Neuron (in vitro differentiated cells): ENCODE measurements around the gene MIPEP.
"Not testable (repeated sequence)": the region's sequence is repeated elsewhere in the genome, so short reads cannot be mapped to it uniquely, and the experiment has no call there.

Source experiments
- H2AFZ ChIP-seq: one replicate; pipeline ENCODE4 v1.6.1; 2013; ENCODE audit warnings: low read depth, mild to moderate bottlenecking, inconsistent platforms, low read length, moderate library complexity
- H3K27me3 ChIP-seq: one replicate; pipeline ENCODE4 v1.6.1; 2013; ENCODE audit warnings: low read length; ENCODE audit not compliant: insufficient read depth
- H3K36me3 ChIP-seq: one replicate; pipeline ENCODE4 v1.6.1; 2013; ENCODE audit warnings: low read length; ENCODE audit not compliant: insufficient read depth
- H3K4me1 ChIP-seq: one replicate; pipeline ENCODE4 v1.6.1; 2013; ENCODE audit warnings: low read length; ENCODE audit not compliant: insufficient read depth
- H3K4me3 ChIP-seq: 2 replicates; pipeline ENCODE4 v1.5.1; 2013; ENCODE audit warnings: mild to moderate bottlenecking, low read length, moderate library complexity
- H3K9me3 ChIP-seq: one replicate; pipeline ENCODE4 v1.6.1; 2013; ENCODE audit warnings: low read length

The MIPEP gene

DNA sequence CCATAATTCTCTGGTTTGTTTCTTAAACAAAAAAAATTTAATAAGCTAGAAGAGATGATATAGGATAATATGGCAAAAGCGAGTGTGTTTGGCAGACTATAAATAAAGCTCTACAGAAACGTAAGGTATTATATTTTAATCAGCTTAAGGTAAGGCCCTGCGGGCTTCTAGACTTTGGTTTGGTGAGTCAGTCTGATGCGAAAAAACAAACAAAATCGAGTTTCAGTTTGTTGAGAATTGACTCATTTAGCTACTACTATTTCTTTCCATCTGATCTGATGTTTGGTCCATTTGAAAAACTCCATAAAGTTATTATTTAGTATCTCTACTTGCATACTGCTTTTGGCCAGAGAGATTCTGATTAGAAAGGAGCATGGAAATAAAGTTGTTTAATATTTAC is 138.0 kb downstream of the MIPEP start:
- Histone ChIP-seq H3K9me3 (no peaks in the 10 kb centered on the region), H3K4me3 (no peak overlapping the region), H3K36me3 (no peaks in the 10 kb centered on the region), H3K4me1 (peaks cover 43% of the 10 kb centered on the region), H3K27me3 (no peaks in the 10 kb centered on the region), H2AFZ (no peak overlapping the region)

GRCh38 chr13:23750383-23751121 is 138.6 kb downstream of the MIPEP start:
- H2AFZ ChIP-seq = no peak overlapping the region
- no peaks in the 10 kb centered on the region for H3K9me3 ChIP-seq
- no peaks in the 10 kb centered on the region for H3K27me3 ChIP-seq
- no peak overlapping the region for H3K4me3 ChIP-seq
- H3K36me3 ChIP-seq = no peaks in the 10 kb centered on the region
- H3K4me1 ChIP-seq = peaks cover 43% of the 10 kb centered on the region

DNA sequence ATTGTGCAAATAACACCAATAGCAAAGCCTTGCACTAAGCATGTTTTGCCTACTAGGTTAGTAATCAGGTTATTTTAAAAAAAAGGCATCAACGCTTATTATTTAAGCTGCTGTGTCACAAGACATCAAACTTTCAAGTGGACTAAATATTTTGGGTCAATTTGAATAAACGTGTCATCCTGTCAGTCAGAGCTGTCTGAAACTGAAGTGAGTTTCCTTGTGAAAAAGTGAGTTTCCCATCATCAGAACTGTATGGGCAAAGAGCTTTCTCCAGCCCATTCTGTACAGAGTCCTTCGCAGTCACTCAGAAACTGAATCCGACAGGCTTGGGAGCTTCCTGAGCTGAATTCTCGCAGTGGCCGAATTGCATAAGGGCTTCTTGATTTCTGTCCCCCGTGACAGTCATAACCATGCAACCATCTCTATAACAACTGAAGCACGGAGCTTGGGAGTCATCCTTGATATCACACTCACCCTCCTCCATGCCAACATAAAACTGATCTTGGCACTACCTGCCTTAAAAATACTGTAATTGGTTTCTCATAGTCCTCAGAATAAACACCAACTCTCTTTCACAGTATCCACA is 139.8 kb downstream of the MIPEP start:
- H3K27me3 ChIP-seq = no peaks in the 10 kb centered on the region
- no peak overlapping the region for H3K4me3 ChIP-seq
- H3K4me1 ChIP-seq = peaks cover 33% of the 10 kb centered on the region
- no peak overlapping the region for H2AFZ ChIP-seq
- no peaks in the 10 kb centered on the region for H3K36me3 ChIP-seq
- H3K9me3 ChIP-seq = no peaks in the 10 kb centered on the region

DNA sequence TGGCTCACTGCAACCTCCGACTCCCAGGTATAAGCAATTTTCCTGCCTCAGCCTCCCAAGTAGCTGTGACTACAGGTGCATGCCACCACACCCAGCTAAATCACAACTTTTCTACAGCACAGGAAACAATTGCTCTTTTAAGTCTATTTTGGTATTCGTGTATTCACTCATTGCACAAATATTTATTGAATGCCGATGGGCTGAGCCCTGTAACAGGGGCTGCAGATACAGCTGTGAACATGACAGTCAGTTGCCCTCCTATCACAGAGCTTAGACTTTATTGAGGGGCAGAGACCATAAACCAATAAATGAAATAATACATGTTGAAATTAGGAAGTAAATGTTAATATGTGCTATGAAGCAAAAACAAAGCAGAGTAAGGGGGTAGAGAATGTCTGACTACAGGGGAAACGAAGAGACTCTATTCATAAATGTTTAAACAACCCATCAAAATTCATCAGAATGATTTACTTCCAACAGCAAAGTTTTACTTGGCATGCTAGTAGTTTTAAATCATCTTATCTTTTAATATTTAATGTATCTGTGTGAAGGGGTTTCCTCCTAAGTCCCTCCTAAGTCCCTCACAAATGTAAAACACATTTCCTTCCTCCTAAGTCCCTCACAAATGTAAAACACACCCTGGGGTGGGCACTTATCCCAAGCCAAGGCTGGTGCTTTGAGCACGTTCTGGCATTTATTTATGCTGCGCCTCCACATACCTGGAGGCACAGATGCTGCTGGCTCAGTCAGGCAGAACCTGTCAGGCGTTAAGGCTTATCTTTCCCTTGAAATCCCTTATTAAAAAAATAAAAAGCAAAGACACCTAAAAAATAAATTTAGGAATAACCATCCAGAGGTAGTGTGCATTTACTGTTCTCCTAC is 140.8 kb downstream of the MIPEP start:
- peaks cover 23% of the 10 kb centered on the region for H3K4me1 ChIP-seq
- no peaks in the 10 kb centered on the region for H3K36me3 ChIP-seq
- no peaks in the 10 kb centered on the region for H3K9me3 ChIP-seq
- no peak overlapping the region for H3K4me3 ChIP-seq
- no peaks in the 10 kb centered on the region for H3K27me3 ChIP-seq
- H2AFZ ChIP-seq = no peak overlapping the region

DNA sequence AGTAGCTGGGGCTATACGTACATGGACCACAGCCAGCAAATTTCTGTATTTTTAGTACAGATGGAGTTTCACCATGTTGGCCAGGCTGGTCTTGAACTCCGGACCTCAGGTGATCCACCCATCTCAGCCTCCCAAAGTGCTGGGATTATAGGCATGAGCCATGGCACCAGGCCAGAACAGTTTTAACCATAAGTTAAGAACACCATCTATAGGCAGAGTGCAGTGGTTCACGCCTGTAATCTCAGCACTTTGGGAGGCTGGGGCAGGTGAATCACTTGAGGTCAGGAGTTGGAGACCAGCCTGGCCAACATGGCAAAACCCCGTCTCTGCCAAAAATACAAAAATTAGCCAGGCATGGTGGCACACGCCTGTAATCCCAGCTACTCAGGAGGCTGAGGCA is 143.1 kb downstream of the MIPEP start:
- H3K4me3 ChIP-seq, H2AFZ ChIP-seq, H3K9me3 ChIP-seq, H3K27me3 ChIP-seq, H3K4me1 ChIP-seq, H3K36me3 ChIP-seq: not testable (repeated sequence)

DNA sequence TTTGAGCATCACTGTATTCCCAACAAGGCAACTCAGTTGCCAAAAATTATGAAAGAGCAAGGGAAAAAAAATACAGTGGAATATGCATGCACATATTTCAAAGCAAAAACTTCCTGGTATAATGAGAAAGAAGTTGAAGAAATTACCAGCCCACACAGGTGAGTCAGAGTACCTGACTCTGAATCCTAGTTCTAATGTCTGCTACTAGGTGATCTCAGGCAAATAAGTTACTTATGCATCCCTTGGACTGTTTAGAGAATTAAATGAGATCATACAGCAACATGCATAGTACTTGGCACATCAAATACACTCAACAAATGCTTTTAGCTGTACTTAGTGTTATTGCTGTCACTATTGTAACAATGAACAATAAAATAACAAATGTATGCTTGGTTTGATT is 144.9 kb downstream of the MIPEP start:
- peaks cover 4% of the 10 kb centered on the region for H3K4me1 ChIP-seq
- peaks cover 2% of the 10 kb centered on the region for H3K9me3 ChIP-seq
- no peaks in the 10 kb centered on the region for H3K36me3 ChIP-seq
- no peak overlapping the region for H3K4me3 ChIP-seq
- H3K27me3 ChIP-seq = no peaks in the 10 kb centered on the region
- no peak overlapping the region for H2AFZ ChIP-seq

DNA sequence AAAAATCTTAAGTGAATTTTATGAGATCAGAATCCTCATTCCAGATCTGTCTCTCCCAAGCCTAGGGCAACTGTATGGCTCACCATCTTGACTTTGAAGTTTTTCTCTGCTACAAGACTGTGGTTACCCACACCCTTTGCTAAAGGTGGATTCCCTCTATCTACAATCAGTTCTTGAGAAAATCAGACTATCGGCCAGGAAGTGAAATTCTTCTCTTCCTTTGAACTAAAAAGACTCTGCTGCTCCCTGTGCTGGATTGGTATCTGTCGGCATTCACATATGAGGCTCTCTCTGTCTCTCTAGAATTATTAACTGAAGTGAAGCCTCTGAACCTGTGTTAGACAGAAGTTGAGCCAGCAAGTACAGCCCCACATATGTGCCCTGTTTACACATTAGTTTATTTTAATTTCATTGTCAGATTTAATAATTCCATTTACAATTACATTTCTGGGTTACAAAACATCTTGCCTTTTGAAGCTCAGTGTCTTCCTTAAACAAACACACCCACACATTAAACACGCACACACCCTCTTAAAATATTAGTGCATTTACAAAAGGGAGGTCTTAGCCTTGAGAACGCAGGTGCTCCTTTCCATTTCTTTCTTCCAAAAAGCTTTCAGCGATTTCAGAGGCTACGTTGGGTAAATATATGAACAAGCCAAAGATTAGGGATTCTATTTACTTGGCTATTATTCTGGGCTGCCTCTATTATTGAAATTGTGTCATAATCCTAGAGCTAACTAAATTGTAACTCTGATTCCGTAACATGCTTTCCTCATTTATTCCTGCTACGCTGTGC is 145.7 kb downstream of the MIPEP start:
- H2AFZ ChIP-seq = no peak overlapping the region
- H3K4me3 ChIP-seq = no peak overlapping the region
- no peaks in the 10 kb centered on the region for H3K27me3 ChIP-seq
- peaks cover 2% of the 10 kb centered on the region for H3K9me3 ChIP-seq
- no peaks in the 10 kb centered on the region for H3K36me3 ChIP-seq
- H3K4me1 ChIP-seq = no peaks in the 10 kb centered on the region

- no peak overlapping the region for H2AFZ ChIP-seq
- no peaks in the 10 kb centered on the region for H3K36me3 ChIP-seq
- peaks cover 2% of the 10 kb centered on the region for H3K9me3 ChIP-seq
- no peak overlapping the region for H3K4me3 ChIP-seq
- no peaks in the 10 kb centered on the region for H3K4me1 ChIP-seq
- no peaks in the 10 kb centered on the region for H3K27me3 ChIP-seq
These were observed 147.2 kb downstream of the MIPEP start for GRCh38 chr13:23741879-23742510.

GRCh38 chr13:23740002-23740401 is 149.2 kb downstream of the MIPEP start:
- no peak overlapping the region for H3K4me3 ChIP-seq
- no peaks in the 10 kb centered on the region for H3K36me3 ChIP-seq

GRCh38 chr13:23739596-23739995 is 149.6 kb downstream of the MIPEP start:
- no peak overlapping the region for H3K4me3 ChIP-seq
- no peak overlapping the region for H2AFZ ChIP-seq
- H3K4me1 ChIP-seq = no peaks in the 10 kb centered on the region
- peaks cover 2% of the 10 kb centered on the region for H3K9me3 ChIP-seq
- no peaks in the 10 kb centered on the region for H3K36me3 ChIP-seq
- H3K27me3 ChIP-seq = no peaks in the 10 kb centered on the region

More at GRCh38 chr13:23740002-23740401, 149.2 kb downstream of the MIPEP start:
- Histone ChIP-seq H3K4me1 (no peaks in the 10 kb centered on the region), H3K9me3 (peaks cover 2% of the 10 kb centered on the region), H2AFZ (no peak overlapping the region), H3K27me3 (no peaks in the 10 kb centered on the region)

GRCh38 chr13:23736541-23736940 is 152.7 kb downstream of the MIPEP start:
- H3K9me3 ChIP-seq = peaks cover 2% of the 10 kb centered on the region
- H3K4me3 ChIP-seq = no peak overlapping the region
- H3K27me3 ChIP-seq = no peaks in the 10 kb centered on the region
- no peaks in the 10 kb centered on the region for H3K36me3 ChIP-seq
- H3K4me1 ChIP-seq = no peaks in the 10 kb centered on the region
- H2AFZ ChIP-seq = no peak overlapping the region

DNA sequence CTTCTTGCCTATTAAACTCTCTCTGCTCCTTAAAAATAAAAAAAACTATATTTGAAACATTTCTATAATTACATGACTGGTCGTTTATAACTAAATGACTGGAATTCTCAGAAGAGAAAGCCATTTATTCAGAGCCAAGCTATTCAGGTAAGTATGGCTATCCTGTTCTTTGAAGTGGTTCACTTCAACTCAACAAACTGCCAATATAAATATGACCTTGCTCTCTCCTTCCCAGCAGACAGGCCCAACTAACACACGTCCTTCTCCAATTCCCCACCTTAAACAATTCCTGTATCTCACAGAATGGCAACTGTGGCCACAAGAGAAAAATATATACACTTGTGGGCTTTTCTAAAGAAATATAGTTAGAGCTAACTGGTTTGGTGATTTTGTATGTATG is 153.9 kb downstream of the MIPEP start:
- Histone ChIP-seq H3K4me1 (peaks cover under 1% of the 10 kb centered on the region), H3K27me3 (no peaks in the 10 kb centered on the region), H3K36me3 (no peaks in the 10 kb centered on the region), H2AFZ (no peak overlapping the region), H3K9me3 (no peaks in the 10 kb centered on the region), H3K4me3 (no peak overlapping the region)
